ENCODE results near the gene RUNDC3A. TPM values are rescaled to one million over a fixed set of nuclear protein-coding genes. Genes with fewer than 3 reads are reported as not detected.

The RUNDC3A gene
- total and polyA plus RNA-seq, 2 of the 8 experiments (the other 6 are each of a cell fraction or from before 2014, with no cell fraction given), result 6.4 to 13.8 TPM

- no peak for TF ChIP-seq CHD7 (IDR thresholded peaks at IDR 0.05; ENCODE audit: insufficient replicate concordance, low read length)
Observed at GRCh38 chr17:44348988-44349364, 40.6 kb downstream of the RUNDC3A start (continued).
